OCI-LY7 (cell line): ENCODE measurements around the gene HIVEP3. TPM values are rescaled to one million over a fixed set of nuclear protein-coding genes. Genes with fewer than 3 reads are reported as not detected.
A peak's percentile ranks its signal among the peaks of the same experiment; 100 is the strongest.

Source experiments
- BruUV-seq: library from RNA; stranded (reverse); fragments of 400-500 nt; replicated peaks from 2 replicates; lab custom pipeline; 2021; lab: Mats Ljungman, UMichigan
- CTCF ChIA-PET: fragments of 300-600 bp; sonication (Branson Sonifier 250); formaldehyde crosslinking; loops from one replicate; lab custom pipeline; 2022; ENCODE audit warnings: antibody characterized with exemption; ENCODE audit not compliant: unreplicated experiment; lab: Charles Lee
- POLR2A ChIA-PET: fragments of 300-600 bp; sonication (Branson Sonifier 250); formaldehyde crosslinking; loops from one replicate; lab custom pipeline; 2022; ENCODE audit warnings: antibody characterized with exemption; lab: Charles Lee
- DNase-seq: peaks from one replicate; pipeline ENCODE4 v3.0.0-alpha.2; 2015; ENCODE audit warnings: low spot score
- H2AFZ ChIP-seq: fragments of 200-600 bp; sonication (generic), shearing (Covaris generic); 2 replicates; pipeline ENCODE4 v1.6.1; 2014; ENCODE audit warnings: mild to moderate bottlenecking, antibody characterized with exemption, low read length, moderate library complexity
- H3K27ac ChIP-seq: fragments of 200-600 bp; sonication (generic); 2 replicates; pipeline ENCODE4 v1.5.1; 2014; ENCODE audit warnings: mixed run types, low read depth, mild to moderate bottlenecking, moderate library complexity, low read length, inconsistent platforms; ENCODE audit not compliant: poor library complexity, severe bottlenecking
- H3K36me3 ChIP-seq: fragments of 200-600 bp; sonication (generic); 2 replicates; pipeline ENCODE4 v1.6.1; 2014; ENCODE audit warnings: mild to moderate bottlenecking, antibody characterized with exemption, low read length, moderate library complexity, mixed read lengths; ENCODE audit not compliant: insufficient read depth
- H3K4me1 ChIP-seq: fragments of 200-600 bp; sonication (generic); 2 replicates; pipeline ENCODE4 v1.5.1; 2014; ENCODE audit warnings: mild to moderate bottlenecking, low read length; ENCODE audit not compliant: insufficient read depth, poor library complexity, severe bottlenecking
- H3K4me2 ChIP-seq: fragments of 200-600 bp; sonication (generic); 2 replicates; pipeline ENCODE4 v1.6.1; 2014; ENCODE audit warnings: mild to moderate bottlenecking, low read length
- H3K4me3 ChIP-seq: fragments of 200-600 bp; sonication (generic); 2 replicates; pipeline ENCODE4 v1.5.1; 2014; ENCODE audit warnings: mild to moderate bottlenecking, low read depth, low read length; ENCODE audit not compliant: poor library complexity, severe bottlenecking
- H3K79me2 ChIP-seq: fragments of 200-600 bp; sonication (generic); 2 replicates; pipeline ENCODE4 v1.6.1; 2016; ENCODE audit warnings: low read depth, mild to moderate bottlenecking, low read length, moderate library complexity, mixed read lengths; ENCODE audit not compliant: insufficient read depth
- H3K9me2 ChIP-seq: fragments of 200-600 bp; sonication (generic); 2 replicates; pipeline ENCODE4 v1.6.1; 2016; ENCODE audit warnings: mild to moderate bottlenecking, low read length, mixed read lengths; ENCODE audit not compliant: insufficient read depth
- H3K9me3 ChIP-seq: fragments of 200-600 bp; sonication (generic); 2 replicates; pipeline ENCODE4 v1.6.1; 2014; ENCODE audit warnings: mild to moderate bottlenecking, mixed run types, low read length, mixed read lengths
- H4K20me1 ChIP-seq: fragments of 200-600 bp; sonication (generic); 2 replicates; pipeline ENCODE4 v1.6.1; 2014; ENCODE audit warnings: mild to moderate bottlenecking, antibody characterized with exemption, low read length, moderate library complexity, mixed read lengths; ENCODE audit not compliant: insufficient read depth
- EZH2phosphoT487 ChIP-seq: fragments of 200-600 bp; sonication (generic); IDR thresholded peaks from 2 replicates; pipeline ENCODE4 v1.6.1; 2018; ENCODE audit warnings: low read depth, borderline replicate concordance, mild to moderate bottlenecking, mixed run types, antibody characterized with exemption, low read length, moderate library complexity, mixed read lengths
- intact Hi-C: fragments of 100-400 bp; cut with micrococcal nuclease; formaldehyde crosslinking; loops from one replicate; pipeline ENCODE4 v1.10.0; 2022; ENCODE audit not compliant: unreplicated experiment
- total RNA-seq, 2 experiments: library from RNA; depleted of rRNA in 1 of 2; stranded (reverse); fragments of >200 nt in 1 of 2; shearing (Covaris generic) in 1 of 2; gene quantifications; 2 replicates each; pipeline ENCODE4 v1.2.3, GENCODE V29; 2014 to 2022
- TF ChIP-seq, protein P1 (sequence below): fragments of 200-600 bp; sonication (generic); conservative IDR thresholded peaks from 2 replicates; pipeline ENCODE4 v1.5.1; 2014; ENCODE audit warnings: mild to moderate bottlenecking, antibody characterized with exemption, low read length, moderate library complexity, mixed read lengths

HIVEP3 gene
- total RNA-seq, 2 experiments from 2014 or later = 0.53 to 0.60 TPM

DNA sequence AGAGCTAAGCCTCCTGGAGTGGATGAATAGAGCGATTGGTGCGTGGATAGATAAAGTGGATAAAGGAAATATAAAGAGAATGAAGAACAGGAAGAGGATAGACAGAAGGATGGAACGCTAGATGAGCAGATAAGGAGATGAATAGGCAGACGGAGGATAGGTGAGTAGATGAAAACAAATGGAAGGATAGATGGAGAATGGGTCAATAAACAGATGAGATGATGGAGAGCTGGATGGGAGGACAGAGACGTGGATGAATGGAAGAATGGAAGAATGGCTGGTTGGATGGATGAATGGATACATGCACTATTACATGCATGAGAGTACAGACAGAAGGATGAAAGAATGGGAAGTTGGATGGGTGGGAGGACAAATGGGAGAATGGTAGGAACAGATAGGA lies 399.1 kb downstream of the HIVEP3 start:
- DNase-seq = no peak
- ChIA-PET CTCF (no interaction called here), POLR2A (no interaction called here)
- Histone ChIP-seq H3K4me3 (no peak overlapping the region), H3K4me1 (no peaks in the 10 kb centered on the region), H3K9me2 (no peaks in the 10 kb centered on the region), H3K79me2 (no peaks in the 10 kb centered on the region), H3K36me3 (no peaks in the 10 kb centered on the region), H4K20me1 (no peaks in the 10 kb centered on the region), H3K4me2 (no peak overlapping the region), H2AFZ (no peak overlapping the region), H3K9me3 (no peaks in the 10 kb centered on the region), H3K27ac (no peak overlapping the region)
- intact Hi-C loops = loop anchor here (10.0 kb wide), 1 partner anchor 345 kb away; no protein-coding TSS in a partner anchor
- TF ChIP-seq EZH2phosphoT487 = no peak
- TF ChIP-seq, protein P1, sequence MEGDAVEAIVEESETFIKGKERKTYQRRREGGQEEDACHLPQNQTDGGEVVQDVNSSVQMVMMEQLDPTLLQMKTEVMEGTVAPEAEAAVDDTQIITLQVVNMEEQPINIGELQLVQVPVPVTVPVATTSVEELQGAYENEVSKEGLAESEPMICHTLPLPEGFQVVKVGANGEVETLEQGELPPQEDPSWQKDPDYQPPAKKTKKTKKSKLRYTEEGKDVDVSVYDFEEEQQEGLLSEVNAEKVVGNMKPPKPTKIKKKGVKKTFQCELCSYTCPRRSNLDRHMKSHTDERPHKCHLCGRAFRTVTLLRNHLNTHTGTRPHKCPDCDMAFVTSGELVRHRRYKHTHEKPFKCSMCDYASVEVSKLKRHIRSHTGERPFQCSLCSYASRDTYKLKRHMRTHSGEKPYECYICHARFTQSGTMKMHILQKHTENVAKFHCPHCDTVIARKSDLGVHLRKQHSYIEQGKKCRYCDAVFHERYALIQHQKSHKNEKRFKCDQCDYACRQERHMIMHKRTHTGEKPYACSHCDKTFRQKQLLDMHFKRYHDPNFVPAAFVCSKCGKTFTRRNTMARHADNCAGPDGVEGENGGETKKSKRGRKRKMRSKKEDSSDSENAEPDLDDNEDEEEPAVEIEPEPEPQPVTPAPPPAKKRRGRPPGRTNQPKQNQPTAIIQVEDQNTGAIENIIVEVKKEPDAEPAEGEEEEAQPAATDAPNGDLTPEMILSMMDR = no peak
- no TSS peak for BruUV-seq

DNA sequence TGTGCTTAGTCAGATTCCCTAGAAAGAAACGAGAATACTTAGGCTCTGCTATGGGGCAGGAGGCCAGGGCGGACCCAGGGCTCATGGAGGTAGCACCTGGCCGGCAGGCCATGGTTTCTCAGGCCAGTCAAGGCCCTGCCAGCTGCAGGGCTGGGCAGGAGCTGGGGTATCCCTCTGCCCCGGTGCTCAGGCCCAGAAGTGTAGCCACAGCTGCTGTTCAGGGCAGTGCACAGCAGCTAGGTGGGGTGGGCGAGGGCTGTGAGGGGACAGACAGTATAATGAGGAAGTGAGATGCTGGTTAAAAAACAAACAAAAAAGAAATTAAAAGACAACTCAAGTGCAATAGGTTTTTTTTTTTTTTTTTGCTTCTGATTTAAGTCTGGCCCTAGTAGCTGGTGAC lies 400.3 kb downstream of the HIVEP3 start:
- Histone ChIP-seq H2AFZ (no peak overlapping the region), H3K9me2 (no peaks in the 10 kb centered on the region), H3K4me3 (no peak overlapping the region), H3K27ac (no peak overlapping the region), H3K9me3 (no peaks in the 10 kb centered on the region), H3K79me2 (no peaks in the 10 kb centered on the region), H3K4me1 (no peaks in the 10 kb centered on the region), H3K36me3 (no peaks in the 10 kb centered on the region), H3K4me2 (no peak overlapping the region), H4K20me1 (no peaks in the 10 kb centered on the region)
- DNase-seq = no peak
- TF ChIP-seq EZH2phosphoT487 = no peak
- TF ChIP-seq, protein P1 = no peak
- ChIA-PET CTCF (no interaction called here), POLR2A (interaction anchor here (0.6 to 0.7 kb wide), 2 partner anchors 10 to 539 kb away, joined by 3 to 4 read pairs; partner anchors contain the start of gene CTPS1)
- no TSS peak for BruUV-seq
- intact Hi-C loops = loop anchor here (10.0 kb wide), 1 partner anchor 346 kb away; no protein-coding TSS in a partner anchor

DNA sequence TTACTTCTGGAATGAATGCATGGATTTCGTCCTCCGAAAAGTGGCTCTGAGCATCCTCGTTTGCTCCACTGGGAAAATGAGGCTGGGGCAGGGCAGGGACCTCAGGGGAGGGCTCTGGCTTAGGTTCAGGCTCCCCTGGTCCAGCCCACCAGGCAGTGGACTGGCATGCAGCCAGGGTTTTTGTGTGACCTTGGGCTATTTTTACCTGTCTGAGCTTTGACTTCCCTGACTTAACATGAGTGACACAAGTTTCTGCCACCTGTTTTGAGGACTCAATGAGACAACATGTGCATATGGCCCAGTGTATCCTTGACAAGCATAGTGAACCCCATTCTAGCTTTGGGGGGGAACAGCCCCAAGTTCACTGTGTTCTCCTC lies 401.7 kb downstream of the HIVEP3 start:
- DNase-seq = no peak
- BruUV-seq = no TSS peak
- CTCF ChIA-PET = no interaction called here

More for the DNA sequence above, 401.7 kb downstream of the HIVEP3 start:
- POLR2A ChIA-PET = no interaction called here
- H3K4me1 ChIP-seq = no peaks in the 10 kb centered on the region
- no peak for TF ChIP-seq EZH2phosphoT487
- TF ChIP-seq, protein P1 = no peak
- H3K9me2 ChIP-seq = no peaks in the 10 kb centered on the region
- peak overlapping the region; percentile 11; the same call in 1 of the 2 replicates for H3K4me2 ChIP-seq
- H4K20me1 ChIP-seq = no peaks in the 10 kb centered on the region
- no peak overlapping the region for H3K4me3 ChIP-seq
- H3K9me3 ChIP-seq = no peaks in the 10 kb centered on the region
- H3K36me3 ChIP-seq = no peaks in the 10 kb centered on the region
- no peak overlapping the region for H2AFZ ChIP-seq
- intact Hi-C loops = loop anchor here (10.0 kb wide), 1 partner anchor 348 kb away; no protein-coding TSS in a partner anchor
- no peaks in the 10 kb centered on the region for H3K79me2 ChIP-seq
- H3K27ac ChIP-seq = no peak overlapping the region
